ENCODE data around the gene DHRS7B. TPM values are rescaled to one million over a fixed set of nuclear protein-coding genes. Genes with fewer than 3 reads are reported as not detected.

The DHRS7B gene
- total and polyA plus RNA-seq, 4 donors, result 14.3 to 21.9 (median 18.7) TPM

DNA sequence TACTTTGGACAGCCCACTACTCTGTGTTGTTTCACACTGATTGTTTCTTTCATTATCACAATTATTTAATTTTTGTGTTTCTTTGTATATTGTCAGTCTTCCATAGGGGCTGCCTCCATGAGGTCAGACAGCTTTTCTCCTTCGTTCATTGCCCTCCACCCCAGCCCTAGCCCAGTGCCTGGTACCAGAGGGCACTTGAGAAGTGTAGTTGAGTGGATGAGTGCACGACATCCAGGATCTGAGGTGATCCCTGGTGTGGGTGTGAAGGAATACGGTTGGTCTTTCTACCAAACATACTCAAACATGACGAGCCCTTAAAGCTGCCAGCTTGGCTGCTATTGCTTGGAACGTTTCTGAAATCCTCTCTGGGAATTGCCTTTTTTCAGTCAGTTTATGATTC lies 37.9 kb downstream of the DHRS7B start (continued):
- TF ChIP-seq, protein P1, sequence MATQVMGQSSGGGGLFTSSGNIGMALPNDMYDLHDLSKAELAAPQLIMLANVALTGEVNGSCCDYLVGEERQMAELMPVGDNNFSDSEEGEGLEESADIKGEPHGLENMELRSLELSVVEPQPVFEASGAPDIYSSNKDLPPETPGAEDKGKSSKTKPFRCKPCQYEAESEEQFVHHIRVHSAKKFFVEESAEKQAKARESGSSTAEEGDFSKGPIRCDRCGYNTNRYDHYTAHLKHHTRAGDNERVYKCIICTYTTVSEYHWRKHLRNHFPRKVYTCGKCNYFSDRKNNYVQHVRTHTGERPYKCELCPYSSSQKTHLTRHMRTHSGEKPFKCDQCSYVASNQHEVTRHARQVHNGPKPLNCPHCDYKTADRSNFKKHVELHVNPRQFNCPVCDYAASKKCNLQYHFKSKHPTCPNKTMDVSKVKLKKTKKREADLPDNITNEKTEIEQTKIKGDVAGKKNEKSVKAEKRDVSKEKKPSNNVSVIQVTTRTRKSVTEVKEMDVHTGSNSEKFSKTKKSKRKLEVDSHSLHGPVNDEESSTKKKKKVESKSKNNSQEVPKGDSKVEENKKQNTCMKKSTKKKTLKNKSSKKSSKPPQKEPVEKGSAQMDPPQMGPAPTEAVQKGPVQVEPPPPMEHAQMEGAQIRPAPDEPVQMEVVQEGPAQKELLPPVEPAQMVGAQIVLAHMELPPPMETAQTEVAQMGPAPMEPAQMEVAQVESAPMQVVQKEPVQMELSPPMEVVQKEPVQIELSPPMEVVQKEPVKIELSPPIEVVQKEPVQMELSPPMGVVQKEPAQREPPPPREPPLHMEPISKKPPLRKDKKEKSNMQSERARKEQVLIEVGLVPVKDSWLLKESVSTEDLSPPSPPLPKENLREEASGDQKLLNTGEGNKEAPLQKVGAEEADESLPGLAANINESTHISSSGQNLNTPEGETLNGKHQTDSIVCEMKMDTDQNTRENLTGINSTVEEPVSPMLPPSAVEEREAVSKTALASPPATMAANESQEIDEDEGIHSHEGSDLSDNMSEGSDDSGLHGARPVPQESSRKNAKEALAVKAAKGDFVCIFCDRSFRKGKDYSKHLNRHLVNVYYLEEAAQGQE (IDR thresholded peaks at IDR 0.05), result no peak

DNA sequence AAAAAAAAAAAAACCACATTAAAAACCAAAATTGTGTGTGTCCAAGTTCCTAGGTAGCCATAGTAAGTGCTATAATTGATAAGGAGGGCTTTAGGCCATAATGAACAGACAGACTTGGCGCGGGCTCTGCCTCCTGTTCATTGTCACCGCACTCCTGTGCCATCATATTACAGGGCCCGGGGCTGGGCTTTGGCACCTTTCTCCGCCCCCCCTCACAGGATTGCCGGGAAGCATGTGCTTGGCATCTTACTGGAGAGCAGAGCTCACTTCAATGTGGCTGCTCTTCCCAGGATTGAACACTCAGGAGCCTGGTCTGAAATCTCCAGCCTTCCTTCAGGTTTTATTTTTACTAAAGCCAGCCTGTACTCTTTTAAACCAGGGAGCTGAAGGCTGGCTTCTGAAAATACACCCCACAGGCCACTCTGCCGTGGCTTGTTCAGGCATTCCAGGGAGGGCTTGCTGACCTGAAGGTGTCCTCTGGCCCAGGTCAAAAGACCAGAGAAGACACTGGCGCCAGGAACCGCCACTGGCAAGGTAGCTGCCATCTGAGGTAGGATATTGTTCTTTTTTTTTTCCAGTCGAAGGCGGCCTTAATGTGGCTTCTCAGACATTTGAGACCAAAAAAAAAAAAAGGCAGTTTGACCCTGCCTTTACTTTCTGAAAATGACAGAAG lies 39.3 kb downstream of the DHRS7B start:
- Histone ChIP-seq H3K4me3 (ENCODE audit: low read depth in 1 of 3, low read length in 3 of 3) (no peak overlapping the region), H3K9me3 (ENCODE audit: control insufficient read depth in 4 of 4, low read length in 3 of 4) (no peaks in the 10 kb centered on the region), H3K36me3 (ENCODE audit: control insufficient read depth in 4 of 4, insufficient read depth in 3 of 4, low read depth in 1 of 4, low read length in 3 of 4) (no peaks in the 10 kb centered on the region), H3K4me1 (ENCODE audit: control insufficient read depth in 4 of 4, insufficient read depth in 4 of 4, low read length in 3 of 4) (peaks cover 3 to 19% (median 16%) of the 10 kb centered on the region in 4 donors), H3K9ac (ENCODE audit: low read depth in 1 of 2, low read length in 2 of 2) (no peak overlapping the region), H3K27me3 (ENCODE audit: control insufficient read depth in 4 of 4, insufficient read depth in 4 of 4, low read length in 3 of 4) (no peaks in the 10 kb centered on the region), H3K27ac (ENCODE audit: low read depth in 1 of 2, low read length in 2 of 2) (no peak overlapping the region)
- 91% methylated on average over 11 of the region's 11 CpGs for WGBS
- TF ChIP-seq HNF4A (conservative IDR thresholded peaks at IDR 0.05) (peak in 1 of 2 donors; percentile 43), SP1 (IDR thresholded peaks at IDR 0.05) (no peak)
- DNase-seq (ENCODE audit: low spot score), result no peak

DNA sequence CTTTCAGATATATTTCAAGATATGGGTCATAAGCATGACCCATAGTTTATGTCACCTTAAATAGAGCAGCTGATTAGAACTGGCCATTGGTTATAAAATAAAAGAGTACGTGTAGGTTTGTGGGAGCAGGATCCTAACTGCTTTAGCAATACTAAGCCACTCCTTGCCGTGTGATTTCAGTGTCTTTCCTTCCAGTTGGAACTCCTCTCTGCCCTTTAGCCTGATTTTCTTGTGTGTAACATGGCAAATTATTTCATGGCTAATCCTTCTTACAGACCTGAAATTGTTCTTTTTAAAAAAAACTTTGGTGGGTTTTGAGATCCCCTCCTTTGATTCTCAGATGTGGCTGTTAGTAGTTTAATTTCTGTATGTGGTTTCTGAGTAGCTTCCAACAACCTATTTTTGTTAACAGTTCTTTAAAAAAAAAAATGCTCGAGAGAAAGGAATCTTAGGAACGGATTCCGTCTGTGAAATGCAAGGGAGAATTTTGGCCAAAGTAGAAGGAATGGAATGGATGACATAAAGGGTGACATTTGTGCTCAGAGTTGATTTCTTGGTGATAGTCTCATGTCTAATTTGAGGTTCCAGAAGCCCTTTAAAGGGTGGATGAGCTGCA lies 39.9 kb downstream of the DHRS7B start:
- no peak overlapping the region for H3K27ac ChIP-seq (ENCODE audit: low read depth in 1 of 2, low read length in 2 of 2)
- TF ChIP-seq, protein P2, sequence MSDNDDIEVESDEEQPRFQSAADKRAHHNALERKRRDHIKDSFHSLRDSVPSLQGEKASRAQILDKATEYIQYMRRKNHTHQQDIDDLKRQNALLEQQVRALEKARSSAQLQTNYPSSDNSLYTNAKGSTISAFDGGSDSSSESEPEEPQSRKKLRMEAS (IDR thresholded peaks at IDR 0.05), result no peak
- TF ChIP-seq, protein P3, sequence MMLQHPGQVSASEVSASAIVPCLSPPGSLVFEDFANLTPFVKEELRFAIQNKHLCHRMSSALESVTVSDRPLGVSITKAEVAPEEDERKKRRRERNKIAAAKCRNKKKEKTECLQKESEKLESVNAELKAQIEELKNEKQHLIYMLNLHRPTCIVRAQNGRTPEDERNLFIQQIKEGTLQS (IDR thresholded peaks at IDR 0.05), result no peak
- TF ChIP-seq, protein P1 (IDR thresholded peaks at IDR 0.05), result no peak
- no peak for TF ChIP-seq GABPA (IDR thresholded peaks at IDR 0.05 in 1 of 2, conservative IDR thresholded peaks at IDR 0.05 in 1 of 2)
- no peak for TF ChIP-seq SP1 (IDR thresholded peaks at IDR 0.05)
- TF ChIP-seq EGR1 (IDR thresholded peaks at IDR 0.05; ENCODE audit: low read depth in 2 of 2), result no peak
- no peak for TF ChIP-seq TAF1 (conservative IDR thresholded peaks at IDR 0.05)
- peak in 1 of 2 donors; percentile 18 for TF ChIP-seq RXRA (IDR thresholded peaks at IDR 0.05)
- TF ChIP-seq FOXA2 (IDR thresholded peaks at IDR 0.05), result no peak
- TF ChIP-seq YY1 (IDR thresholded peaks at IDR 0.05), result no peak
- no peak for TF ChIP-seq HNF4G (IDR thresholded peaks at IDR 0.05)
- TF ChIP-seq FOXA1 (IDR thresholded peaks at IDR 0.05), result no peak
- peak in 1 of 2 donors; percentile 0 for TF ChIP-seq HNF4A (conservative IDR thresholded peaks at IDR 0.05)
- TF ChIP-seq, protein P4, sequence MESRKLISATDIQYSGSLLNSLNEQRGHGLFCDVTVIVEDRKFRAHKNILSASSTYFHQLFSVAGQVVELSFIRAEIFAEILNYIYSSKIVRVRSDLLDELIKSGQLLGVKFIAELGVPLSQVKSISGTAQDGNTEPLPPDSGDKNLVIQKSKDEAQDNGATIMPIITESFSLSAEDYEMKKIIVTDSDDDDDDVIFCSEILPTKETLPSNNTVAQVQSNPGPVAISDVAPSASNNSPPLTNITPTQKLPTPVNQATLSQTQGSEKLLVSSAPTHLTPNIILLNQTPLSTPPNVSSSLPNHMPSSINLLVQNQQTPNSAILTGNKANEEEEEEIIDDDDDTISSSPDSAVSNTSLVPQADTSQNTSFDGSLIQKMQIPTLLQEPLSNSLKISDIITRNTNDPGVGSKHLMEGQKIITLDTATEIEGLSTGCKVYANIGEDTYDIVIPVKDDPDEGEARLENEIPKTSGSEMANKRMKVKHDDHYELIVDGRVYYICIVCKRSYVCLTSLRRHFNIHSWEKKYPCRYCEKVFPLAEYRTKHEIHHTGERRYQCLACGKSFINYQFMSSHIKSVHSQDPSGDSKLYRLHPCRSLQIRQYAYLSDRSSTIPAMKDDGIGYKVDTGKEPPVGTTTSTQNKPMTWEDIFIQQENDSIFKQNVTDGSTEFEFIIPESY (IDR thresholded peaks at IDR 0.05), result no peak
- no peak for TF ChIP-seq NR2F2 (IDR thresholded peaks at IDR 0.05)
- H3K4me3 ChIP-seq (ENCODE audit: low read depth in 1 of 3, low read length in 3 of 3), result no peak overlapping the region
- no peaks in the 10 kb centered on the region for H3K36me3 ChIP-seq (ENCODE audit: control insufficient read depth in 4 of 4, insufficient read depth in 3 of 4, low read depth in 1 of 4, low read length in 3 of 4)
- WGBS, result 76% methylated on average over 5 of the region's 5 CpGs
- H3K4me1 ChIP-seq (ENCODE audit: control insufficient read depth in 4 of 4, insufficient read depth in 4 of 4, low read length in 3 of 4), result peaks cover 3 to 19% (median 12%) of the 10 kb centered on the region in 4 donors
- no peak overlapping the region for H3K9ac ChIP-seq (ENCODE audit: low read depth in 1 of 2, low read length in 2 of 2)
- no peaks in the 10 kb centered on the region for H3K9me3 ChIP-seq (ENCODE audit: control insufficient read depth in 4 of 4, low read length in 3 of 4)
- no peaks in the 10 kb centered on the region for H3K27me3 ChIP-seq (ENCODE audit: control insufficient read depth in 4 of 4, insufficient read depth in 4 of 4, low read length in 3 of 4)
- DNase-seq (ENCODE audit: low spot score), result no peak

Measured in liver (tissue), 9 donors.